ENCODE results near the gene P2RY8.

The P2RY8 gene

DNA sequence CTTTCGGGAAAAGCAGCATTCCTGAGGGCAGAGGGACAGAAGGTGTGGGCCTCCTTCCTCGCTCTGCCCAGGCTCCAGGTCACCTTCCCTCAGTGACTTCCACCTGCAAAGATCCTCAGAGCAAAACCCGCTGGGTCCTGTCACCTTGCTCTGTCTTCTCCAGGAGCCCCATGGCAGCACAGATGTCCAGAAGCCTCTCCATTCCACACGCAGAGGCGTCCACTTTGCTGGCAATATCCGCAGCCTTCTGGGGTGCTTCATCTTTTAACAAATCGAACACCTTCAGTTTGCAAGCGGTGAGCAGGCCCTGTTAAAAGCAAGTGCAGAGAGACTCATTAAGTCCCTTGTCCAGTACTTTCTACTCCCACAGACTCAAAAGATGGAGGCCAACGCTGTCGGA lies 111.6 kb downstream of the P2RY8 start:
- TF ChIP-seq, protein P1, sequence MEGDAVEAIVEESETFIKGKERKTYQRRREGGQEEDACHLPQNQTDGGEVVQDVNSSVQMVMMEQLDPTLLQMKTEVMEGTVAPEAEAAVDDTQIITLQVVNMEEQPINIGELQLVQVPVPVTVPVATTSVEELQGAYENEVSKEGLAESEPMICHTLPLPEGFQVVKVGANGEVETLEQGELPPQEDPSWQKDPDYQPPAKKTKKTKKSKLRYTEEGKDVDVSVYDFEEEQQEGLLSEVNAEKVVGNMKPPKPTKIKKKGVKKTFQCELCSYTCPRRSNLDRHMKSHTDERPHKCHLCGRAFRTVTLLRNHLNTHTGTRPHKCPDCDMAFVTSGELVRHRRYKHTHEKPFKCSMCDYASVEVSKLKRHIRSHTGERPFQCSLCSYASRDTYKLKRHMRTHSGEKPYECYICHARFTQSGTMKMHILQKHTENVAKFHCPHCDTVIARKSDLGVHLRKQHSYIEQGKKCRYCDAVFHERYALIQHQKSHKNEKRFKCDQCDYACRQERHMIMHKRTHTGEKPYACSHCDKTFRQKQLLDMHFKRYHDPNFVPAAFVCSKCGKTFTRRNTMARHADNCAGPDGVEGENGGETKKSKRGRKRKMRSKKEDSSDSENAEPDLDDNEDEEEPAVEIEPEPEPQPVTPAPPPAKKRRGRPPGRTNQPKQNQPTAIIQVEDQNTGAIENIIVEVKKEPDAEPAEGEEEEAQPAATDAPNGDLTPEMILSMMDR (IDR thresholded peaks at IDR 0.05; ENCODE audit: low read depth, low read length) = no peak
- DNase-seq (ENCODE audit: extremely low read depth, low read depth) = no peak

DNA sequence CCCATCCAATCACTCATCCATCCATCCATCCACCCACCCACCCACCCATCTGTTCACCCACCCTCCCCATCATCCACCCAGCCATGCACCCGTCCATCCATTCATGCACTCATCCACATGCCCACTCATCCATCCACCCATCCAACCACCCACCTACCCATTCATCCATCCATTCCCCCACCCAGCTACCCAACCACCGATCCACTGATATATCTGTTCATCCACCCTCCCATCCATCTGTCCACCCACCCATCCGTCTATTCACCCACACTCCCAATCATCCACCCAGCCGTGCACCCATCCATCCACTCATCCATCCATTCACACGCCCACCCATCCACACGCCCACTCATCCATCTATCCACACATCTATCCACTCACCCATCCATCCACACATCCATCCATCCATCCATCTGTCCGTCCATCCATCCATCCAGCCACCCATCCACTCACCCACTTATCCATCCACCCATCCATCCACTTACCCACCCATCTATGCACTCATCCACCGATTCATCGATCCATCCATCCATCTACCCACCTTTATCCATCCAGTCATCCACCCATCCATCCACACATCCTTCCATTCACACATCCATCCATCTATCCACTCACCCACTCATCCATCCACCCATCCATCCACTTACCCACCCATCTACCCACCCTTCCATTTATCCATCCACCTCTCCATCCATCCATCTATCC lies 112.7 kb downstream of the P2RY8 start:
- DNase-seq (ENCODE audit: extremely low read depth, low read depth) = no peak
- TF ChIP-seq, protein P1 (IDR thresholded peaks at IDR 0.05; ENCODE audit: low read depth, low read length) = no peak

DNA sequence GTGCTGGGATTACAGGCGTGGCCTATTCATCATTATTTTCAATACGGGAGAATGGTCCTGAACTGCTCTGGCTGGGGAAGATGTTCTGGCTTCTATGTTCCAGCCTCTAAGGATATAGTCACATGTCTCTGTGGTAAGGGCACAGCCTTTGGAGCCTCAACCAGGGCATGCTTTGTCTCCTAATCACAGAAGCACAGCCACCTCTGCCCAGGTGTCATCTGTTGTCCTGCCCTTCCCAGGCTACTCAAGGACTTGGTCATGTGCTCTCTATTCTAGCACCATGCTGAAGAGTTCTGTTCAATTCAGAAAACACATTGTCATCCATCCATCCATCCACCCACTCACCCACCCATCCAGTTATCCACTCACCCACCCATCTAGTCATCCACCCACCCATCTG lies 113.8 kb downstream of the P2RY8 start:
- TF ChIP-seq, protein P1 (IDR thresholded peaks at IDR 0.05; ENCODE audit: low read depth, low read length) = no peak
- no peak for DNase-seq (ENCODE audit: extremely low read depth, low read depth)

DNA sequence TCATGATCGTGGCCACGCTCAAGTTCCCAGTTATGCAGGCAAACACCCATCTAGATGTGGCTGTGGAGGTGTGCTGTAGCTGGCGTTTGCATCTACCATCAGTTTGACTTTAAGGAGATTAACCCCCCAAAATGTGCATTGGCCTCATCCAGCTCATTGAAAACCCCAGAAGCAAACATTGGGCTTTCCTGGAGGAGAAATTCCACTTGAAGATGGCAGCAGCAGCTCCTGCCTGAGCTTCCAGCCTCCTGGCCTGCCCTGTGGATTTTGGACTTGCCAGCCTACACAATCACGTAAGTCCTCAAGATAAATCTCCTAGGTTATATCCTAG lies 114.9 kb downstream of the P2RY8 start:
- TF ChIP-seq, protein P1 (IDR thresholded peaks at IDR 0.05; ENCODE audit: low read depth, low read length) = no peak
- no peak for DNase-seq (ENCODE audit: extremely low read depth, low read depth)

DNA sequence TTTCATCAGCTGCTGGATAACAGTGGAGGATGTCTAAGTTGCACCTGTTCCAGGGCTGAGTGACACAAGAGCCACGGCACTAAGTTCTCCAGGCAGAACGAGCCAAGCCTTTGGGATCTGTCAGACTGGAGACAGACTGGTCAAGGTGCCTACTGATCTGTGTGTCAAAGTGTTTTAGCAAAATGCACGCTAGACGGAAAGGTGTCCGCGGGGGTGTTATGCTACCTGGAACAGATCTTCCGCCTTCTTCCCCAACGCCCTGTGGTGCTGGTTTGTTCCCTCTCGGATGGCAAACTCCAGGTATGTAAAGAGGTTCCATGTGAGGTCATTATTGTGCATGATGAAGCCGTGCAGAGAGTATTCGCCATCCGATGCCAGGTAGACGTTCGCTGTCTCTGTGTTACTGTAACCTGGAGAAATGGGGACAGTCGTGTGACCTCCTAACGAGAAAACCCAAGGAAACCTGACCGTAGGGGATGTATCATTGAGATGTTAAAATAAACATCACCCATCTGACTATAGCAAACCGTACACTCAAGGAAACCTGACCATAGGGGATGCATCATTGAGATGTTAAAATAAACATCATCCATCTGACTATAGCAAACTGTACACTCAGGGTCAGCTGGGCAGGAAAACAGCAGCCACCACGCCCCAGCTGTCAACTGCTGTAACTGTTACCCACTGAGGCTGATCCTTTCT lies 115.4 kb downstream of the P2RY8 start:
- DNase-seq (ENCODE audit: extremely low read depth, low read depth) = no peak
- TF ChIP-seq, protein P1 (IDR thresholded peaks at IDR 0.05; ENCODE audit: low read depth, low read length) = no peak

DNA sequence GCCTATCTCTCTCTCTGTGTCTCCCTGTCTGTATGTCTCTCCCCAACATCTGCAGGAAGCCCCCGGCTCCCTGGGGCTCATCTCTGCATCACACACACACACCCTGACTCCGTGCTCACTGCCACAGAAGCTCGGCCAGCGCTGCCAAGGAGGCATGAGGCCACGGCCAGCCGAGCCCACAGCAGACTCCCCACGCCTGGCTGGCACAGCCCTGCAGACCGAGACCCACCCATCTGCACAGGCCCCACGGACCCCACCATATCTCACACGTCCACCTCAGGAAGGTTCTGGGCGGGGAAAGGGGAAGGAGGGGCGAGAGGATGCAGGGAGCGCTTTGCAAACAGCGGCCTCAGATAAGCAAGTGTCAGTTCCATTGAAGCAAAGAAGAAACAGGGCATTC lies 116.6 kb downstream of the P2RY8 start:
- TF ChIP-seq, protein P1 (IDR thresholded peaks at IDR 0.05; ENCODE audit: low read depth, low read length) = no peak

DNA sequence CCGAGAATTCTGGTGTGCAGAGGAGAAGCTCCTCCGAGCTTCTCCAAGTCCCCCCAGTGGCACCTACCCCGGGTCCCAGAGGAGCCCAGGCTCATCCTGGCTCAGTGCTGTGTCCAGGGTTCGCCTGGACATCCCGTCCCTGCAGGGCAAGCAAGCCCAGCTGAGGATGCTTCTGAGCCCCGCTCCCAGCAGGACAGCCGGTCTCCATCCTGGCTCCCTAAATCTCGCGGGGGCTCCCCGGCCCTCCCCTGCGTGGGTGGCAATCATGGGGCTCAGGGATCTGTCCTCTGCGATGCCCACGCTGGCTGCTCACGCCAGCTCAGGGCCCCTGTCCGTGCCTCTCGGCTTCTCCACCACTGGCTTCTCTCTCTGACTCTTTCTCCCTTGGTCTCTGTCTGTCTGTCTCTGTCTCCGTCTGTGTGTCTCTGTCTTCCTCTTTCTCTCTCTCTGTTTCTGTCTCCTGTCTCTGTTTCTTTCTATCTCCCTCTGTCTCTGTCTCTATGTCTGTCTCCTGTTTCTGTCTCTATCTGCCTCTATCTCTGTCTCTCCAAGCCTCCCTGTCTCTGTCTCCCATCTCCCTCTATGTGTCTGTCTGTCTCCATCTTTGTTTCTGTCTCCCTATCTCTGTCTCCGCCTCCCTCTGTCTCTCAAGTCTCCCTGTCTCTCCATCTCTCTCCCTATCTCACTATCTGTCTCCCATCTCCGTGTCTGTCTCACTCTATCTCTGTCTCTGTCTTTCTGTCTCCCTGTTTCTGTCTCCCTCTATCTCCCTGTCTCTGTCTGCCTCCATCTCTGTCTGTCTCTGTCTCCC lies 117.2 kb downstream of the P2RY8 start:
- TF ChIP-seq, protein P1 (IDR thresholded peaks at IDR 0.05; ENCODE audit: low read depth, low read length) = no peak
- no peak for DNase-seq (ENCODE audit: extremely low read depth, low read depth)

More for the DNA sequence above, 116.6 kb downstream of the P2RY8 start:
- no peak for DNase-seq (ENCODE audit: extremely low read depth, low read depth)
